ENCODE results near the gene MAP4K5. TPM values are rescaled to one million over a fixed set of nuclear protein-coding genes. Genes with fewer than 3 reads are reported as not detected.

MAP4K5 gene
- total RNA-seq, 2 donors from 2014 or later = 17.6 to 25.3 TPM

DNA sequence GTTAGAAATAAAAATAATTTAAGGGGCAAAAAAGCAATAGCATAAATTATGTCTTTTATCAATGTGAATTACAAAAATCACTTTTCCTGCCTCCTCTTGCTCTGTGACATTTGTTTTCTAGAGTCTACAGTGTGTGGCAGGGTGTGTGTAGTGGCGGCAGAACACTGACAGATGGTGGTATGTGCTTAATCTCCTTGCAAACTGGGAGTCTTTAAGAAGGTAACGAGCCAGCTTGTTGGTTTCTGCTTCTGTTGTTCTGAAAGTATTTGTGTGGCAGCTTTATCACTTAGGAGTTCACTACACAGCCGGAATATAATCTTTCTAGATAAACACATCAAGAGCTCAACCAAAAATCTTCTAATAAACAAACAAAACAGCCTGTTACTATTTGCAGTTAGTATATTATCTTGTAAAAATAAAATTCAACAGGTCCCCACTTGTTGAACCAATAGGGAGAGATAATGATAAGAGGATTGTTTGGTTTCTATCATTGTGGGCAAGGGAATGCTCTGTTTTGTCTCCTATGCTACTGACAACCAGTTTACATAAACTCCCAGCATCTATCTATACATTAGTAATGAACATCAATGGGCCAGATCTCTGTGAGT lies 148.6 kb downstream of the MAP4K5 start:
- ATAC-seq = peak in 1 of 2 donors; percentile 47
- no peak for DNase-seq
- intact Hi-C loops (cut with DNase I) = no loop called here

DNA sequence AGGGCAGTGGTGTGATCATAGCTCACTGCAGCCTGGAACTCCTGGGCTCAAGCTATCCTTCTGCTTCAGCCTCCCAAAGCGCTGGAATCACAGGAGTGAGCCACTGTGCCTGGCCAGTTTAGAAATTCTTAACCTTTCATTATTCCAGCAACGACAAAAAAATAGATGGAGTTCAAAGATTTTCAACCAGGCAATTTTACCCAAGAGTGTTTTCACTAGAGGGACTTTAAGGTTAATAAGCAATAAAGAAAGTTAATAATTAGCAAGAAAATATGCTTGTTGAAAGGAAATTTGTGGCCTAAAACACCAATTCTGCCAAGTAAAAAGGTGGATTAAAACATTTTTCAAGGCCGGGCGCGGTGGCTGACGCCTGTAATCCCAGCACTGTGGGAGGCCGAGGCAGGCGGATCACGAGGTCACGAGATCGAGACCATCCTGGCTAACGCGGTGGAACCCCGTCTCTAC lies 150.5 kb downstream of the MAP4K5 start:
- intact Hi-C loops (cut with DNase I) = no loop called here
- DNase-seq (no peak), ATAC-seq (no peak)

DNA sequence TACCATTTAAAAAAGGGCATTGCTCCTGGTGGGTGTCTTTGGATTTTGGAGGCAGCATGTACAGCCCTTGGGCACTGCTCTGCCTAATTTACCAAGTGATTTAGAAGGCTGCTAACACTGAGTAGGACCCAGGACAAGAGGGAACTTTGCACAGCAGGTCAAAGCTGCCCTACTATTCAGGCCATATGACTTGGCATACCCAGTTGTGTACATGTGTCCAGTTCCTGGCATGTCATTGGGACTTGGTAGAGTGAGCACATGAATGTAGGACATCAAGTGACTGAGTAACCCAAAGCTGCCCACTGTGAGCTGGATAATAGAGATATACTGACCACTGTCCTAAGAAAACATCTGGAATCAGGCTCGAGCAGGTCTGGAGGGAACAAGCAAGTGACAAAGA lies 151.4 kb downstream of the MAP4K5 start:
- intact Hi-C loops (cut with DNase I) = no loop called here
- ATAC-seq (no peak), DNase-seq (no peak)

DNA sequence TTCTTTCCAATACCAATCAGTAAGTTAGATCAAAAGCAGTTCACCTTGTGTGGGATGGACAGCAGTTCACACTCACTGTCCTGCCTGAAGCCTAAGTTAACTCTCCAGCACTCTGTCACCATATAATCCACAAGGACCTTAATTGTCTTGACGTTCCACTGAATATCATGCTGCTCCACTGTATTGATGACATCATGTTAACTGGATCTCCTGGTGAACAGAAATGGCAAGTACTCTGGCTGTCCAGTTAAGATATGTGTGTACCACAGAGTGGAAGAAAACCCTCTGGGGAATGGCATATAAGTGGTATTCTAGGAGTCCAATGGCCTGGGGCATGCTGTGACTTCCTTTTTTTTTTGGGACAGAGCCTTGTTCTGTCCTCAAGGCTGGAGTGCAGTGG lies 151.9 kb downstream of the MAP4K5 start:
- intact Hi-C loops (cut with DNase I) = no loop called here
- no peak for ATAC-seq
- no peak for DNase-seq

DNA sequence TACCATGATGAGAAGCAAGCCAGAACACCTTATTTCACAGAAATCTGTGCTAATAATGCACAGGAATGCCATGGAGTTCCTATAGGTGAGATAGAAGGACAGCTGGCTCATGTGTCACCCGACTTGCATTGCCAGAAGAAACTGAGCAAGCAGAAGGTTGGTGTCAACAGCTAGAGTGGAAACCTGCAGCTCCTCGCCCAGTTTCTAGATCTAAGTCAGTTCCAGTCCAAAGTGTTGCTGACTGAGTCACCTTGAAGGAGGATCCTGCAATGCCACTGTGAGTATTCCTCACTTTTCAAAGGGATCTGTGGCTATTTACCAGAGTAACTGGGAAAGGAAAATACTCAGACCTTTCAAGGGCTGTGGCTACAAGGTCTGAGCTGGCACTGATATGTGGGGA lies 152.8 kb downstream of the MAP4K5 start:
- intact Hi-C loops (cut with DNase I) = no loop called here
- DNase-seq (no peak), ATAC-seq (no peak)

DNA sequence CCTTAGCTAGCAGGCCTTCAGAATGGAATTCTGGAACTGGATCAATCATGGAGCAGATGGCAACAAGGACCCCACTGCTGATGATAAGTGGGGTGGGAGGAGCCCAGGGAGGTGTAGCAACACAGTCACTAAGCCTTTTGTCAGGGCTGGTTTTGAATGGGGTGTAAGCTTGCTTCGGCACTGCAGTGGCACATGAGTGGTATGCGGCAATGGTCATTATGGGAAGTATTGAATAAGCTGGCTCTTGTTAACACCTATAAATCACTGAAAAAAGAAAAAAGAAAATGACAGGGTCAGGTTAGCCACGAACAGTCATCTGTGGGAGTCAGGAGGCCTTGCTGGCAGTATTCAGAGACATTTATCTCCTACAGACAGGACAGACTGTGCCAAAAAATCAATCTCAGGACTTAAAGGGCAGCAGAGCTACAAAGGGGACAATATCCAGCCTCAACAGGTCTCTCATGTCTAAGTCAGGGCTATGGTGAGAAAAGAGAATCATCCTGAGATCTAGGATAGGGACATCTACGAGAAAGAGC lies 154.8 kb downstream of the MAP4K5 start:
- ATAC-seq = no peak
- DNase-seq = no peak
- intact Hi-C loops (cut with DNase I) = no loop called here

DNA sequence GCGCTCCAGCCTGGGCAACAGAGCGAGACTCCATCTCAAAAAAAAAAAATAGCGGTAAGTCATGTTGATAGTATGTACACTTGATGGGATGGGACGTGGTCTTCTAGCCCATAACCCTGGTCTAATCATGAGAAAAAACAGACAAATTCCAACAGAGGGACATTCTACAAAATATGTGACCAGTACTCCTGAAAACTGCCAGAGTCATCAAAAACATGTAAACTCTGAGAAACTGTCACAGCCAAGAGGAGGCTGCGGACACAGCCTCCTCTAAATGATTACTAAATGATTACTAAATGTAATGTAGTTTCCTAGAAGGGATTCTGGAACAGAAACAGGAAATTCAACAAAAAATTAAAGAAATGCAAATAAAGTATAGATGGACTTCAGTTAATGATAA lies 156.6 kb downstream of the MAP4K5 start:
- DNase-seq (no peak), ATAC-seq (no peak)
- intact Hi-C loops (cut with DNase I) = no loop called here

DNA sequence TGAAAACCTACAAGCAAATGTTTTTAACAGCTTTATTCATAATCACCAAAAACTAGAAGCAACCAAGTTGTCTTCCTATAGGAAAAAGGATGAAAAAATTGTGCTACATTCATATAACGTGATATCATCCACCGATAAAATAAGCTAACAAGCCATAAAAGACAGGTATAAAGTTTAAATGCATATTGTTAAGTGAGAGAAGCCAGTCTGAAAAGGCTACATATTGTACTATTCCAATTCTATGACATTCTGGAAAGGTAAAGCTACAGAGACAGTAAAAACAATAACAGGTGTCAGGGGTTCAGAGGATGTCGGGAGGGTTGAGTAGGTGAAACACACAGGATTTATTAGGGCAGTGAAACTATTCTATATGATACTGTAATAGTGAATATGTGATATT lies 158.4 kb downstream of the MAP4K5 start:
- ATAC-seq (no peak), DNase-seq (no peak)
- intact Hi-C loops (cut with DNase I) = no loop called here

DNA sequence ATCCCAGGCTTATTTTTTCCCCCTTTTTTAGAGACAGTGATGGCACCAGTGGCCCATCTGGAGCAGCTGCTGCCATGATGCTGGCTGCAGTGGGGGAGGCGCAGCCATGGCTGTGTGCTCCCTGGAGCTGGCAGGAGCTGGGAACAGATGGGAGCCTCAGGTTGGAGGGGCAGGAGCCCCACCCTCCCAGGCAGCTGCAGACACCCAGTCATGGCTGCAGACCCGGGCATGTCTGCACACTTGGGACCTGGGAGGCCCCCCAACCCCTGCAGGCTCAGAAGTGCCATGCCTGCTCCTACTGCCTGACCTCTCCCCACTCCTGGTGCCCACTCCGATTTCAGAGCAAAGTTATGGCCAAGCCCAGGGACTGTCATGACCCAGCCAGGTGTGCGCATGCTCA lies 160.8 kb downstream of the MAP4K5 start:
- DNase-seq (no peak), ATAC-seq (no peak)
- intact Hi-C loops (cut with DNase I) = no loop called here

Other genes with a start within 250 kb of the MAP4K5 start
- gene L2HGDH, start 220.3 kb downstream of the MAP4K5 start, total RNA-seq = 1 to 10 TPM; 8.8 to 9.2 TPM
- 10 to 100 TPM; 14.4 to 20.2 TPM for gene DMAC2L, start 220.2 kb downstream of the MAP4K5 start, total RNA-seq
- gene CDKL1, start 135.7 kb downstream of the MAP4K5 start, total RNA-seq = 1 to 10 TPM; 2.9 to 3.0 TPM
- gene ATL1, start 27.6 kb upstream of the MAP4K5 start, total RNA-seq = 1 to 10 TPM; 1.7 TPM
- 10 to 100 TPM; 23.4 to 27.0 TPM for gene SAV1, start 135.7 kb upstream of the MAP4K5 start, total RNA-seq